Hepatocyte (in vitro differentiated cells): Measurements from ENCODE around the gene MGAT5B. TPM values are rescaled to one million over a fixed set of nuclear protein-coding genes. Genes with fewer than 3 reads are reported as not detected.

ENCODE experiments used
- DNase-seq: peaks from one replicate; pipeline ENCODE4 v3.0.0-alpha.2; 2016; ENCODE audit warnings: low spot score
- H2AFZ ChIP-seq: fragments of 200-600 bp; sonication (generic); 2 replicates; pipeline ENCODE4 v1.6.0; 2016; ENCODE audit warnings: antibody characterized with exemption, mild to moderate bottlenecking
- H3K27ac ChIP-seq: fragments of 200-600 bp; sonication (generic); 2 replicates; pipeline ENCODE4 v1.5.1; 2016; ENCODE audit warnings: mild to moderate bottlenecking
- H3K27me3 ChIP-seq: fragments of 200-600 bp; sonication (generic); 2 replicates; pipeline ENCODE4 v1.6.1; 2016
- H3K36me3 ChIP-seq: fragments of 200-600 bp; sonication (generic); replicated peaks from 2 replicates; pipeline ENCODE4 v1.5.1; 2016; ENCODE audit warnings: low read depth; ENCODE audit not compliant: insufficient read depth
- H3K4me1 ChIP-seq: fragments of 200-600 bp; sonication (generic); 2 replicates; pipeline ENCODE4 v1.5.1; 2016; ENCODE audit warnings: mild to moderate bottlenecking, moderate library complexity; ENCODE audit not compliant: insufficient read depth
- H3K4me2 ChIP-seq: fragments of 200-600 bp; sonication (generic); 2 replicates; pipeline ENCODE4 v1.6.0; 2016
- H3K4me3 ChIP-seq: fragments of 200-600 bp; sonication (generic); 2 replicates; pipeline ENCODE4 v1.5.1; 2016; ENCODE audit warnings: mild to moderate bottlenecking
- H3K79me2 ChIP-seq: fragments of 200-600 bp; sonication (generic); 2 replicates; pipeline ENCODE4 v1.6.0; 2017; ENCODE audit warnings: mild to moderate bottlenecking
- H3K9me2 ChIP-seq: fragments of 200-600 bp; sonication (generic); replicated peaks from 2 replicates; pipeline ENCODE4 v1.6.0; 2017; ENCODE audit warnings: mild to moderate bottlenecking; ENCODE audit not compliant: insufficient read depth
- H3K9me3 ChIP-seq: fragments of 200-600 bp; sonication (generic); 2 replicates; pipeline ENCODE4 v1.5.1; 2016; ENCODE audit warnings: low read depth, mild to moderate bottlenecking
- H4K20me1 ChIP-seq: fragments of 200-600 bp; sonication (generic); 2 replicates; pipeline ENCODE4 v1.6.0; 2016; ENCODE audit warnings: mild to moderate bottlenecking; ENCODE audit not compliant: insufficient read depth, poor library complexity, severe bottlenecking
- CTCF ChIP-seq: fragments of 200-600 bp; sonication (generic); IDR thresholded peaks from 2 replicates; pipeline ENCODE4 v1.5.1; 2016; ENCODE audit warnings: antibody characterized with exemption, mild to moderate bottlenecking; ENCODE audit not compliant: poor library complexity
- EZH2 ChIP-seq: fragments of 200-600 bp; sonication (generic); IDR thresholded peaks from 2 replicates; pipeline ENCODE4 v1.6.1; 2016; ENCODE audit warnings: antibody characterized with exemption, mild to moderate bottlenecking, borderline replicate concordance
- EZH2phosphoT487 ChIP-seq: fragments of 200-600 bp; sonication (generic); IDR thresholded peaks from one replicate; pipeline ENCODE4 v1.6.1; 2018; ENCODE audit warnings: antibody characterized with exemption, mild to moderate bottlenecking, low read depth, moderate library complexity; ENCODE audit not compliant: unreplicated experiment, severe bottlenecking
- WGBS: methylation state at CpG from one replicate; pipeline ENCODE4 v1.1.6; 2016; ENCODE audit warnings: low lambda C conversion rate; ENCODE audit errors: missing lambda C conversion rate; 5-methylcytosine and 5-hydroxymethylcytosine counted together
- polyA plus RNA-seq: library from polyadenylated mRNA; unstranded; fragments of >200 nt; fragmentation: Nextera tagmentation; extraction: Ambion mirVana; gene quantifications from 2 replicates; pipeline ENCODE4 v1.2.1, GENCODE V29; 2016
- total RNA-seq: library from RNA; depleted of rRNA; stranded (reverse); fragments of >200 nt; gene quantifications from 2 replicates; pipeline ENCODE4 v1.2.3, GENCODE V29; 2014

MGAT5B gene
- total and polyA plus RNA-seq, 2 experiments from 2014 or later, result 0.89 to 1.1 TPM

GRCh38 chr17:76897023-76897422 is 28.8 kb downstream of the MGAT5B start:
- no peaks in the 10 kb centered on the region for H4K20me1 ChIP-seq
- no peak overlapping the region for H2AFZ ChIP-seq
- DNase-seq, result no peak
- H3K9me2 ChIP-seq, result no peaks in the 10 kb centered on the region
- H3K27me3 ChIP-seq, result no peaks in the 10 kb centered on the region
- H3K27ac ChIP-seq, result no peak overlapping the region
- H3K4me2 ChIP-seq, result no peak overlapping the region
- H3K36me3 ChIP-seq, result no peaks in the 10 kb centered on the region
- TF ChIP-seq EZH2 (no peak), CTCF (no peak), EZH2phosphoT487 (no peak)
- no peaks in the 10 kb centered on the region for H3K9me3 ChIP-seq
- 85% methylated on average over 10 of the region's 10 CpGs for WGBS
- H3K4me1 ChIP-seq, result no peaks in the 10 kb centered on the region
- H3K4me3 ChIP-seq, result no peak overlapping the region
- no peaks in the 10 kb centered on the region for H3K79me2 ChIP-seq

GRCh38 chr17:76899414-76899813 is 31.2 kb downstream of the MGAT5B start:
- no peaks in the 10 kb centered on the region for H3K4me1 ChIP-seq

GRCh38 chr17:76900723-76901122 is 32.5 kb downstream of the MGAT5B start:
- H3K9me3 ChIP-seq, result no peaks in the 10 kb centered on the region
- no peaks in the 10 kb centered on the region for H3K4me1 ChIP-seq
- no peak overlapping the region for H3K4me3 ChIP-seq
- H3K27me3 ChIP-seq, result no peaks in the 10 kb centered on the region
- no peak overlapping the region for H3K4me2 ChIP-seq
- TF ChIP-seq EZH2 (no peak), EZH2phosphoT487 (no peak), CTCF (no peak)
- H2AFZ ChIP-seq, result no peak overlapping the region
- 95% methylated on average over 8 of the region's 8 CpGs for WGBS
- no peaks in the 10 kb centered on the region for H4K20me1 ChIP-seq
- H3K79me2 ChIP-seq, result no peaks in the 10 kb centered on the region
- no peak overlapping the region for H3K27ac ChIP-seq
- no peaks in the 10 kb centered on the region for H3K36me3 ChIP-seq
- H3K9me2 ChIP-seq, result no peaks in the 10 kb centered on the region
- DNase-seq, result no peak

More at GRCh38 chr17:76899414-76899813, 31.2 kb downstream of the MGAT5B start:
- H4K20me1 ChIP-seq, result no peaks in the 10 kb centered on the region
- H3K4me2 ChIP-seq, result no peak overlapping the region
- H3K9me3 ChIP-seq, result no peaks in the 10 kb centered on the region
- no peak overlapping the region for H3K27ac ChIP-seq
- H2AFZ ChIP-seq, result no peak overlapping the region
- WGBS, result 90% methylated on average over 7 of the region's 7 CpGs
- no peaks in the 10 kb centered on the region for H3K27me3 ChIP-seq
- no peak overlapping the region for H3K4me3 ChIP-seq
- H3K79me2 ChIP-seq, result no peaks in the 10 kb centered on the region
- H3K9me2 ChIP-seq, result no peaks in the 10 kb centered on the region
- H3K36me3 ChIP-seq, result no peaks in the 10 kb centered on the region
- no peak for TF ChIP-seq CTCF
- TF ChIP-seq EZH2phosphoT487, result no peak
- no peak for TF ChIP-seq EZH2
- no peak for DNase-seq
